GM08714 (cell line): ENCODE data around the gene COG2.
"Not testable (repeated sequence)": the region's sequence is repeated elsewhere in the genome, so short reads cannot be mapped to it uniquely, and the experiment has no call there.

Experiments
- H3K4me3 ChIP-seq: fragments of 200-500 bp; sonication (Bioruptor generic); 2 replicates; pipeline ENCODE4 v1.5.1; 2014; ENCODE audit warnings: mild to moderate bottlenecking, low read length, inconsistent platforms
- ZNF274 ChIP-seq: IDR thresholded peaks from 2 replicates; pipeline ENCODE4 v1.6.1; 2012; ENCODE audit warnings: mild to moderate bottlenecking, low read depth, low read length

Gene COG2

DNA sequence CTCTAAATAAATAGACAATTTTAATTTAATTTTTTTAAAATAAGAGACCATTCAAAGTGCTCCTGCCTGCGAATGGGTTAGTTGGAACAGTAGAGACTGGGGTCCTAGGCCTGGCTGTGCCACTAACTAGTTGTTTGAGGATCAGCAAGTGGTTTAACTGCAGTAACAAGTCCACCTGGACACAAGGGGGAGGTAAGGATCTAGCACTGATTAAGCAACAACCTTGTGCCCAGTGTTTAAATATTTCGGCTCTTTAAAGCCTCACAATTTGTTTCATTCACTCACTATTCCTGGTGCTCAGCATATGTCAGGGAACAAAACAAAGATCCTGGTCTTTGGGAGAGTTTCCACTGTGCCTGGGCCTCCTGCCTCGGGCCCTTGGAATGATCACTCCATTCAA, 73.2 kb downstream of the COG2 start:
- no peak overlapping the region for H3K4me3 ChIP-seq
- TF ChIP-seq ZNF274: no peak

DNA sequence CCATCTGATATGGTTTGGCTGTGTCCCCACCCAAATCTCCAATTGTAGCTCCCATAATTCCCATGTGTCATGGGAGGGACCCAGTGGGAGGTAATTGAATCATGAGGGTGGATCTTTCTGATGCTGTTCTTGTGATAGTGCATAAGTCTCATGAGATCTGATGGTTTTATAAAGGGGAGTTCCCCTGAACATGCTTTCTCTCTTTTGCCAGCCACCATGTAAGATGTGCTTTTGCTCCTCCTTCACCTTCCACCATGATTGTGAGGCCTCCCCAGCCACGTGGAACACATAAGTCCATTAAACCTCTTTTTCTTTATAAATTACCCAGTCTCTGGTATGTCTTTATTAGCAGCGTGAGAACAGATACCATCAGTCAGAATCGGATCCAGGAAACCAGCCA, 74.2 kb downstream of the COG2 start:
- not testable (repeated sequence) for H3K4me3 ChIP-seq

DNA sequence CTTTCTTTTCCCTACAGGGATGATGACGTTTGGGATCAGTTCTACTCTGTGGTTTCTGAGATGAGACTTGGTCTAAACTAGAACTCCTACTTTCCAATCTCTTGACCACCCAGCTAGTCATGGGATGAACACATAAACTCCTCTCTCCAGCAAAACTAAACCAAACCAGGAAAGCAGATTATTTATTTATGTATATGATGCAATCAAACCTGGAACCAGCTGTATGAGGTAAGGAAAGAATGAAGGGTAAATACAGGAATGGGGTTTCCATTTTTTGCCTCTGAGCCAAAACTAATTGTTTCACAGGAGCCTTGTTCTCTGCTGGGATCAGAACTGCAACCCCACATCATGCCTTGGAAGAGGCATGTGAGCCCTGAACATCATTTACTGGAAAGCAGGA, 75.0 kb downstream of the COG2 start:
- no peak for TF ChIP-seq ZNF274
- H3K4me3 ChIP-seq: no peak overlapping the region

DNA sequence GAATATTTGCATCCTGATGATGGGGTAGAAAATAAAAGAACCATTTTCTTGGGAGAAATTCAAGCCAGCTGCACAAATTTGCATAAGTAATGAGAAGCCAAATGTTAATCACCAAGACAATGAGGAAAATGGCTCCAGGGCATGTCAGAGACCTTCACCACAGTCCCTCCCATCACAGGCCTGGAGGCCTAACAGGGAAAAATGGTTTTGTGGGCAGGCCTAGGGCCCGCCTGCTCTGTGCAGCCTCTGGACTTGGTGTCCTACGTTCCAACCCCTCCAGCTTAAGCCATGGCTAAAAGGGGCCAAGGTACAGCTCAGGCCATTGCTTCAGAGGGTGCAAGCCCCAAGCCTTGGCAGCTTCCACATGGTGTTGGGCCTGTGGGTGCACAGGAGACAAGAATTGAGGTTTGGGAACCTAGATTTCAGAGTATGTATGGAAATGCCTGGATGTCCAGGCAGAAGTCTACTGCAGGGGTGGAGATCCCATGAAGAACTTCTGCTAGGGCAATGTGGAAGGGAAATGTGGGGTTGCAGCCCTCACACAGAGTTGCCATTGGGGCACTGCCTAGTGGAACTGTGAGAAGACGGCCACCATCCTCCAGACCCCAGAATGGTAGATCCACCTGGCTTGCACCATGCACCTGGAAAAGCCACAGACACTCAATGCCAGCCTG, 79.7 kb downstream of the COG2 start:
- not testable (repeated sequence) for H3K4me3 ChIP-seq

DNA sequence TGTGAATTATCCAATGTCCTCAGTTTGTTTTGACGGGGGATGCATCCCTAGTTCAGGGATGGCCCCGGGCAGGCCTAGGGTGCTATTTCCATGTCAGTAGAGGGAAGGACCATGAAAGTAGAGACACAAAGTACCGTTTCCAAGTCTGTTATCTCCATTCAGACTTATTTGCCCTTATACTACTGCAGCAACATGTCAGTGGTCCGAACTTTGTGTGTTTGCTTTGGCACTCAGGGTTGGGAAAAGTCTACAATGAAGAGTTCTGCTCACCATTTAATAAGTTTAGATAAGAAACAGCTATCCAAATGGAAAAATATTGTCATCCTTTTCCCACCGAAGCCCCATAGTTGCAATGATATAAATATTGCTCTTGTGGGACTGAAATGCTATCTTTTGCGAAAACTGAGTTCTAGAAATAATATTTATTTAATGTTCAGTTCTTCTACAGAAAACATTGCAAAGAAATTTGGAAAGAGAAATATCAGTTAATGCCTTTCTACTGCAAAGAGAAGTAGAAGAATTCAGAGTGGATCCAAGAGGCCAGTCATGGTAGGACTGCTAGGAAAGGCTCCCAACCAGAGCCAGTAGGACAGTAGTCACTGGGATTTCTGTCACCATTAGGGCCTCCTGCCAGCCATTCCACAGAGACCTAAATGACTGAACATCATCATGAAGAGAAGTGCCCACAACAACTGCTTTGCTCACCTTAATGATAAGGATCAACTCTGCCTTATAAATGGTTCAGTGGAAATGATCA, 83.2 kb downstream of the COG2 start:
- TF ChIP-seq ZNF274: no peak
- no peak overlapping the region for H3K4me3 ChIP-seq

DNA sequence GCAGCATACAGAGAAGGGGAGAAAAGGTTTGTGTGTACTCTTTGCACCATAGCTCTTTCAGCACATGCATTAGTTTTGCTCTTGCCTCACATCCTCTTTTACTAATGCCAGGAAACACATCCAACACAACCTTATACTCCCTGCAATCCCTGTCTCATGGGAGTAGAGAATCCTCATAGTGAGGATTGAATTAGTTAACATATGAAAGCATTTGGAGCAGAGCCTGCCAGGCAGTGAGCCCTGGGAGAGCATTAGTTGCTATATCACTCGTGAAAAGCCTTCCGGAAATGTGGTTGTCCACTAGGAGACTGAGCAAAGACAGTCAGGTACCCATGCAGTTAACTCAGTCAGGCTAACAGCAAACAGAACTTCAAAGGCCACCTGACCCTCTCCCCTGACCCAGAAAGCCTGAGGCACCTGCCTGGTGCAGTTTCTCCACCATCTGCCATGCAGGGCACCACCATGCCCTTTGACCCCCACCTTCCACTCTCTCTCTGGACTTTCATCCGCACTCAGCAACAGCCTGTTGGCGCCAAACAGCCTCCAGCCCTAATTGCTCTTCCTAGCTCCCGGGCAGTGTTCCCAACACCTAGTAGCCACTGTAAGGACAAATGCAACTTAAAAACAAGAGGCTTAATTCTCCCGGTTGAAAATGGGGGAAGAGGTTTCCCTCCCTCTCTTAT, 86.6 kb downstream of the COG2 start:
- no peak for TF ChIP-seq ZNF274
- H3K4me3 ChIP-seq: no peak overlapping the region

DNA sequence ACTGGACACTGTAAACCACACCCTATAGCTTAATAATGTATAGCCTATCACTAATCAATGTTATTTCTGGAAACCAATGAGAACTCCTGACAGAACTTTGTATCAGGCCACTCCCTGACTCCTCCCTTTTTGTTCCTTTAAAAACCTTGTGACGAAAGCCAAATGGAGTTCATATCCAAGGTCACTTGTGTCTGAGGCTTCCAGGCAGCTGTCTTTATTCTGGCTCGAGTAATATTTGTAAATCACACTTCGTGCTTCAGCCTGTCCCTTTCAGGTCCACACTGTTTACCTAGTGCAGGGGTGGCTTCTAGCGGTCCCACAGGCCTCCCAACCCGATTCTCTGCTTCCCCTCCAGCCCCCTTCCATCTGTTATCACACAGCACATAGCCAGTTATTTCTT, 88.7 kb downstream of the COG2 start:
- H3K4me3 ChIP-seq: no peak overlapping the region

DNA sequence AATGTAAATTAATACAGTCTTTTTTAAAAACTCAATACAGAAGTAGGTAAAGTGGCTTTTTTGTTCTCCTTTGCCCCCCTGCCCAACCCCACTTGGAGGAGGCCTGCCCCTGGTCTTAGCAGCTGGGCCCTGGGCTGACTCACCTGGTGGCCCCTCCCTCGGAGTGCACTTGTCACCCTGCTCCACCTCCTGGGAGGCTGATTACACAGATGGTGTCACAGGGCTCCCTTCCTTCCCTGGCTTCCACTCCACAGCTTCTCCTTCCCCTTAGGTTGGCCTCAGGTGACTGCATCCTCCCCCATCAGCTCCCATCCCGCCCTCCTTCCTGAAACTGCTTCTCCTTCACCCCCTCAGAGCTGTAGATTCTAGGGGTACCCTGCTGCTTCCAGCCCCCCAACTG, 93.2 kb downstream of the COG2 start:
- H3K4me3 ChIP-seq: no peak overlapping the region
- no peak for TF ChIP-seq ZNF274

More for the DNA sequence above, 88.7 kb downstream of the COG2 start:
- TF ChIP-seq ZNF274: no peak

DNA sequence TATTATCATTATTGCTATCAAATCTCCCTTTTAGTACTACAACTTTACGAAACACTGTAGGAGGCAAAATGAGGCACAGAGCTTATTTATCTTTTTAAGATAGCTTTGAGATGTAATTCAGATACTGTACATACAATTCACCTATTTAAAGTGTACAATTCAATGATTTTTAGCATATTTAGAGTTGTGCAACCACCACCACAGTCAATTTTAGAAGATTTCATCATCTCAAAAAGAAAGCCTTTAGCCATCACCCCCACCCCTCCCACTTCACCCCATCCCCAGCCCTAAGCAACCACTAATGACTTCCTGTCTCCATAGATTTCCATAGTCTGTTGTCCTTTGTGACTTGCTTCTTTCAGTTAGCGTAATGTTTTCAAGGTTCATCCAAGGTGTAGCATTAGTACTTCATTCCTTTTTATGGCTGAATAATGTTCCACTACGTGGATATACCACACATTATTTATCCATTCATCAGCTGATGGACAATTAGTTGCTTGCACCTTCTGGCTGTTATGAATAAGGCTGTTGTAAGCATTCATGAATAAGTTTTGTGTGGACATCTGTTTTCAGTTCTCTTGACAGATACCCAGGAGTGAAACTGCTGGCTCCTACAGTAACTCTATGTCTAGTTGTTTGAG, 95.5 kb downstream of the COG2 start:
- H3K4me3 ChIP-seq: no peak overlapping the region
- TF ChIP-seq ZNF274: no peak

DNA sequence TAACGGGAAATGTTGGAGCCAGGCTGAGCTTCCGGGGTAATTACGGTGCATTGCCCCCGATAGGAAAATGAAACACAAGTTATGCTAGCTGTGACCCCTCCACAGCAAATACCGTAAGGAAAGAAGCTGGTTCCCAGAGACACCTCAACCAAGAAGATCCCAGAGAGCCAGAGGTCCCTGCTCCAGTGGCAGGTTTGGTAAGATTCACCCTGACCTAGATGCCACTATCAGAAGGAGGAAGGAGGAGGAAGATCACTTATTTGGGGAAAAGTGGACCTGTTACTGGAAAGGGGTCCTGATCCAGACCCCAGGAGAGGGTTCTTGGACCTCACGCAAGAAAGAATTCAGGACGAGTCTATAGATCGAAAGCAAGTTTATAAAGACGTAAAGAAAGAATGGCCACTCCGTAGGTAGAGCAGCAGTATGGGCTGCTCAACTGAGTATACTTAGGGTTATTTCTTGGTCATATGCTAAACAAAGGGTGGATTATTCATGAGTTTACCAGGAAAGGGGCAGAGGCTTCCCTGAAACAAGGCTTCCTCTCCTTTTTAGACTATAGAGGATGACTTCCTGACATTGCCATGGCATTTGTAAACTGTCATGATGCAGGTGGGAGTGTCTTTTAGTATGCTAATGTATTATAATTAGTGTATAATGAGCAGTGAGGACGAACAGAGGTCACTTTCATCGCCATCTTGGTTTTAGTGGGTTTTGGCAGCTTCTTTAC, 97.4 kb downstream of the COG2 start:
- H3K4me3 ChIP-seq: no peak overlapping the region
- TF ChIP-seq ZNF274: no peak
